Tibial nerve (tissue), 4 donors: ENCODE results near the gene TCF4.

Experiments used
- CTCF ChIP-seq, 5 experiments: fragments of 200-600 bp in 3 of 5; fragments of 450-650 bp in 2 of 5; sonication (generic) in 3 of 5; IDR thresholded peaks; one replicate each; pipeline ENCODE4 v1.5.1; 2016 to 2019; ENCODE audit warnings: antibody characterized with exemption in 5 of 5, mild to moderate bottlenecking in 3 of 5, moderate library complexity in 2 of 5
- EP300 ChIP-seq, 2 donors: sonication (generic); formaldehyde crosslinking; IDR thresholded peaks; one replicate each; pipeline ENCODE4 v1.6.1; 2017; ENCODE audit warnings: antibody characterized with exemption in 2 of 2, mild to moderate bottlenecking in 1 of 2
- POLR2A ChIP-seq, 2 donors: fragments of 450-650 bp; IDR thresholded peaks; one replicate each; pipeline ENCODE4 v1.6.1; 2017; ENCODE audit warnings: antibody characterized with exemption in 2 of 2, mild to moderate bottlenecking in 2 of 2, moderate library complexity in 2 of 2

GRCh38 chr18:55625901-55626300, 37.9 kb upstream of the TCF4 start:
- TF ChIP-seq POLR2A (IDR thresholded peaks at IDR 0.05) (no peak), CTCF (IDR thresholded peaks at IDR 0.05) (no peak), EP300 (IDR thresholded peaks at IDR 0.05) (no peak)
